ENCODE results near the gene LTF.
"Not testable (repeated sequence)": the region's sequence is repeated elsewhere in the genome, so short reads cannot be mapped to it uniquely, and the experiment has no call there.

Gene LTF

DNA sequence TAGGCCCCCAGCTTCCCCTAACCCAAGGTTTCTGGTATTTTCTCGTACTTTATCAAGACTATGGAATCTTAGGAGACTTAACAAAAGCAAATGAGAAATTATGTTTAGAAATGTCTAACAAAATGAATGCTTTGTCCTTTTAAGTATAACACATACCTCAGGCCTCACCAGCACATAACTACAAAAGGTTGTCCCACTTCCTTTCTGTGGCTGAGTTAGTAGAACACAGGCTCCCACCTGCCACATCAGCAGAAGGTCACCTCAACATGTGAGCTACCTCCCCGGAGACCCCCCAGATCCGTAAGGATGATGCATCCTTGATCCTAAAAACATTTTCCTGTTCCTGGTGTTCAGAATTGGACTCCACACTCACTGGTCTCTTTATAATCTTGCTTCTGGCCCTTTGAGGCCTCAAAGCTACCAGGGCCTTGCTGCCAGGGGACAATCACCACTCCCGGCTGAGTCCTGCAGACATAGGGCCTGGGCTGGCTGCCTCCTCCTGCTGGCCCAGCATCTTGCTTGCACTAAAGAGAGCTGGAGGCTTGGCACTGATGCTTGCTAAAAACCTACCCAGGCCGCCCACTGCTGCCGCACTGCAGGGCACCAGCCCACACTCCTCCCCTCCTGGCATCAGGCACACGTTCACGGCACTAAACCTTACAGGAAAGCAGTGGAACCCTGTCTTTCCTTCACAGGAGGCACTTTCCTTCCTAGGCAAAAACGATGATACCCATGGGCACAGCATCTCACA is 54.8 kb downstream of the LTF start:
- DNase-seq: no peak

DNA sequence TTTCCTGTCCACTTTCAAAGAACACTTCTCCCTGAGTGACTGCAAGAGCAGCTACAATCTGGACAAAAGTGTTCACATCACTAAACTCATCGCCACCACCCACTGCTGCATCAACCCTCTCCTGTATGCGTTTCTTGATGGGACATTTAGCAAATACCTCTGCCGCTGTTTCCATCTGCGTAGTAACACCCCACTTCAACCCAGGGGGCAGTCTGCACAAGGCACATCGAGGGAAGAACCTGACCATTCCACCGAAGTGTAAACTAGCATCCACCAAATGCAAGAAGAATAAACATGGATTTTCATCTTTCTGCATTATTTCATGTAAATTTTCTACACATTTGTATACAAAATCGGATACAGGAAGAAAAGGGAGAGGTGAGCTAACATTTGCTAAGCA is 55.9 kb downstream of the LTF start:
- no peak for DNase-seq

DNA sequence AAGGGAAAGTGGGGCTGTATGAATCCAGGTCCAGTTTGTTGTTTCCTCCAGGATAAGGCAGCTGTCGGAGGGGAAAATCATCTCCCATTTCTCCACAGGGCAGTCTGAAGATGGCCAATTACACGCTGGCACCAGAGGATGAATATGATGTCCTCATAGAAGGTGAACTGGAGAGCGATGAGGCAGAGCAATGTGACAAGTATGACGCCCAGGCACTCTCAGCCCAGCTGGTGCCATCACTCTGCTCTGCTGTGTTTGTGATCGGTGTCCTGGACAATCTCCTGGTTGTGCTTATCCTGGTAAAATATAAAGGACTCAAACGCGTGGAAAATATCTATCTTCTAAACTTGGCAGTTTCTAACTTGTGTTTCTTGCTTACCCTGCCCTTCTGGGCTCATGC is 56.7 kb downstream of the LTF start:
- no peak for DNase-seq

DNA sequence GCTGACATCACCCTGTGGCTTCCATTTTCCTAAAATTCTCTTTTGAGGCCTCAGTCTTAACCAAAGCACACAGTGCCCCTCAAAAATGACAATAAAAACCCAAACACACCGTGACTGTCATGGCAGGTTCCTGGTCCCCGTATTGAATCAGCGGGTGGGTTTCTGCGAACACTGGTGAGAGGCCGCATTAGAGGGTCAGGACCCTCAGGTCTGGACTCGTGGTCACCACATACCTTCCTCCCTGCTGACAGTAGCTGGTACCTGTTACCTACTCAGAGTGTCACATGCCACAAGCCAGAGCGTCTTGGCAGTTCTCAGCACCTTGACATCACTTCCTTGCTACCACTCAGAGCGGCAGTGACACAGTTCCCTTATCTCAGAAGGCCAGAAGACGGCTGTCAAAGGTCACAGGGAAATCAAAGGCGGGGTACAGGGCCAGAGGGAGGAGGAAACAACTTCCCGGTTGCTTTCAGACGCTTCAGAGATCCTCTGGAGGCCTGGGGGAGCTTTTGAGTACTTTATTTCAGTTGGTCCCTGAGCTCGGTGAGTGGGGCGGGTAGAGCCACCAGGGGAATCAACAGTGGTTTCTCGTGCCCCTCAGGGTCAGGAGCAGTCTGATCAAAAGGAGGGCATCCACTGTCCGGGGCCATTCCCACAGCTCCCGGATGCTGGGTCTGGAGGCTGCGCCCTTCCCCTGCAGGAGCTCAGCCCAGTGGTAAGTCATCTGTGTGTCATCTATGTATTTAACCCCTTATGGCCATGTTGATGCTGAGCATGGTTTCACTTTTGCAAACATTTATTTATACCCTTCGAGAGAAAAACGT is 57.7 kb downstream of the LTF start, which contains the start of the genes CCR5AS and CCRL2:
TSS of gene CCR5AS (minus strand) at position 279 of the 824 bp plus-strand sequence.
TSS of gene CCRL2 (plus strand) at position 472 of the 824 bp plus-strand sequence. CDS start 821 bp downstream, outside the sequence.
- DNase-seq: peak; percentile 14

DNA sequence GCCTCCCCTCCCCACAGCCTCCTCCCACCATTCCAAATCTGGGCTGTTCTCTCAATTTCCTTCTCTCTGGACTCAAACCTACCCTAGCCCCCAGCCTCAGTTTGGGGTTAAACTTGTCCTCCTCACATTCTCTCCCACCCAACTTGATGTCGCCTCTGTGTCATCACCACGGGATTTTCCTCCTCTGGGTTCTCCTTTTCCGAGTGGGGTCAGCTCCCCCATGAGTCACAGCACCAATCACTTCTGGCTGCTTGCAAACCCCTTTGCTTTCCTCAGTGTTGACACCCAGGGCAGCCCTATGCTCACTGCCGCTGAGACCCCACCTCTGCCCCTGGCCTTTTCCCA is 58.3 kb downstream of the LTF start:
- DNase-seq: no peak

DNA sequence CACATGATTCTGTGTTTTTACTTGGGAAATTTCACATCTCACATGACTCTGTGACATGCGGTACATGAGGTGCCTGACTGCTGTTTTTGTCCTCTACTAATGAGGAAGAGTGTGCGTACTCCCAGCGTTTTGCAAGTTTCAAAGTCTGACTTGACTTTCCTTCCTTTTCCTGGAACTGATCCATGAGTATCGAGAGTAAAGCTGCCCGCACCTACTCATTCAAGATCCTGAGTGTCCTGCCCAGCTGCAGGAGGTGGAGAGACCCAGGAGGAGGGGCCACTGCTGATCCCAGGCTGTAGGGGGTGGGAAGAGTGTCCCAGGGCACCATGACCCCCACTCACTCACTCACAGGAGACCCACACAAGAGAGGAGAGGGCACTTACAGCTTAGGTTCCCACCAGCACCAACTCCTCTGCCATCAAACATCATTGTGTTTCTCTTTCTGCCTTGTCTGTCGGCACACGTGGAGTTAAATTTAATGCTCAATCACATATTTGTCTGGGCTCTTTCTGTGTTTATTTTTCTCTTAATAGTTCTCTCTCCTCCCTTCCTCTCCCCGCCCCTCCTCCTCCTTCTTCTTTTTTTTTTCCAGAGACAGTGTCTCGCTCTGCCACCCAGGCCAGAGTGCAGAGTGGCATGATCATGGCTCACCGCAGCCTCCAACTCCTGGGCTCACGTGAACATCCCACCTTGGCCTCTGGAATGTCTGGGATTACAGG is 59.2 kb downstream of the LTF start:
- DNase-seq: no peak

DNA sequence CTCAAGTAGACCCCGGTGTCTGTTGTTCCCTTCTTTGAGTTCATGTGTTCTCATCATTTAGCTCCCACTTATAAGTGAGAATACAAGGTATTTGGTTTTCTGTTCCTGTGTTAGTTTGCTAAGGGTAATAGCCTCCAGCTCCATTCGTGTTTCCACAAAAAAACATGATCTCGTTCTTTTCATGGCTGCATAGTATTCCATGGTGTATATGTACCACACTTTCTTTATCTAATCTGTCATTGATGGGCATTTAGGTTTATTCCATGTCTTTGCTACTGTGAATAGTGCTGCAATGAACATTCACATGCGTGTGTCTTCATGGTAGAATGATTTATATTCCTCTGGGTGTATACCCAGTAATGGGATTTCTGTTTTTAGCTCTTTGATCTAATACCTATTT is 61.8 kb downstream of the LTF start:
- DNase-seq: not testable (repeated sequence)

DNA sequence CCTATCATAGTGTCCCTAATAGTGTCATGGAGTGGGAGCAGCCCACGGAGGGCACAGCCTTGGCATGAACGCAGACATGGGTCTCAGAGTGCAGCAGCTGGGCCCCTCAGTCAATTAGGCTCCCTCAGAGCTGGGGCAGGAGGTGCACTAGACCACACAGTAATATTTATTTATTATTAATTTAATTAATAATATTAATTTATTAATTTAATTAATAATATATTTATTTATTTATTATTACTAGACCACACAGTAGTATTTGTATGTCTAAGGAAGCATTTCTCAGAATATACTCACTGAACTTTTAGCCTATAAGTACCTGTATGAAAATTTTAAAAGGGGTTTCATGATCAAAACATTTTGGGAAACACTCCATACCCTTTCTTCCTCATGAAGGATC is 63.1 kb downstream of the LTF start:
- no peak for DNase-seq

DNA sequence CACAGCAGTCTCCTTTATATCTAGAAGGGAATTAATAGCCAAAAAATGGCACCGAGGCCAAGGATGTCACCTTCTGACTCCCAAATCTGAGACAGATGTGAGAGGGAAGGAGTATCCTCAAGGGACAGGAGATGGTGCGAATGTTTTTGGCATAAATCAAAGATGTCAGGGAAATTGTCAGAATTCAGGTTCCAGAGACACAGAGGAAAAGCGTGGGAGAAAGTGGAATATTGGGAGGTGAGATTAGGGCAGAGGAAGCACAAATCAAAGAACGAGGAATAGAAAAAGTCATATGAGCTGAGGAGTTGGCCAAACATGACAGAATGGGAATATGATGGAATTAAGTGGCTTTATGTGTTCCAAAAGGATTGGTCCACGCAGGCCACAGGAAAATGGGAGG is 63.9 kb downstream of the LTF start:
- DNase-seq: no peak

DNA sequence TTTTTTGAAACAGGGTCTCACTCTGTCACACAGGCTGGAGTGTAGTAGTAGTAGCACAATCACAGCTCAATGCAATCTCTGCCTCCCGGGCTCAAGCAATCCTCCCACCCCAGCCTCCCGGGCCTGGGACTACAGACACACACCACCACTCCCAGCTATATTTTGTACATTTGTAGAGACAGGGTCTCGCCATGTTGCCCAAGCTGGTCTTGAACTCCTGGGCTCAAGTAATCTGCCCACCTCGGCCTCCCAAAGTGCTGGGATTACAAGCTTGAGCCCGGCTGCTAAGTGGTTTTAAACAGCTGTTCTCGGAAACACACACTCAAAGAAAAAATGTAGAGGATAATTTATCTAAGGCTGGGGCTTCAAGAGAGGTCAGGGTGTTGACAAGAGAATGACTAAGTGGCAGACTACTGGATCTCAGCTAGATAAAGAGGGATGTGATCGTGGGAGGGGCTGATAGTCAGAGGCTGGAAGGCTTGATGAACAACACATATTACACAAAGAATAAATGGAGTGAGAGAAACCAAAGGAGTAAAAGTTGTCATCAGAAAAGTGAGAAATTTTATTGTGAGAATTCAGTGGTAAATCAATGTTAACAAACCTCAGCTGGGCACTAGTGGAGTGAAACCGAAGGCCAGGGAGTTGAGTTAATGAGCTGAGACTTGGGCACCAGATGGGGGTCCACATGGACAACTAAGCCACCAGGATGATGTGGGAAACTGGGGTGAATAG is 64.5 kb downstream of the LTF start:
- DNase-seq: peak; percentile 68

DNA sequence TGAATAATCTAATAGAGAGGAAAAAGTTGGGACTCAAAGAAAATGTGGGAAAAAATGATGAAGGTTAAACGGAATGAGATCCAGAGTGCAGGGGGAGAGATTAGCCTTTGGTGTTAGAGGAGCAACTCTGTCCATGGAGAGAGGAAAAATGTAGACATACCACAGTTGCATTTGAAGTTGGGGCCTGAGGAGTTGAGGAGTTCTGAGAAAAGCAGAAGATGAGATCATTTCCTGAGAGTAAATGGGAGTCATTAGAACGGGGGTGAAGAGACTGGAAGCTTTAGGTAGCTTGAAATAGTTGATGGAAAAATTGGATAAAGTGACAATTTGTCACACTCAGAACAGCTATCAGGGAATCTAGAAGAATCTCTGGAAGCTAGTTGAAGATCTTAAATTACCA is 65.1 kb downstream of the LTF start:
- DNase-seq: no peak

DNA sequence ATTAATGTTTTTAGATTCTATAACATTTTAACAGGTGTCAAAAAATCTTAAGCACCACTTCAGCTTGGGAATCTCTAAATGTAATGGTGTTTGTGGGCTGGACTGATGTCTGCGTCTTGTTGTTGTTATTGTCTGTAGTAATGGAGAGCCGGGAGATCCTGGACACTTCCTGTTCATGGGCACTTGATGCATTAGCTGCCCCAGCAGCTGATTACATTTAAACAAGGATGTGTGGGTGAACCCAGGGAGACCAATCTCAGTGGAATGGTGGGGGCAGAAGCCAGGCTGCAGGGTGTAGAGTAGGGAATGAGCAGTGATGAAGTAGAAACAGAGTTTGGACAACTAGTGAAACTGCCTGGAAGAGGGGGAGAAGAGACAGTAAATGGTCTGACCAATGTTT is 65.6 kb downstream of the LTF start:
- DNase-seq: no peak

DNA sequence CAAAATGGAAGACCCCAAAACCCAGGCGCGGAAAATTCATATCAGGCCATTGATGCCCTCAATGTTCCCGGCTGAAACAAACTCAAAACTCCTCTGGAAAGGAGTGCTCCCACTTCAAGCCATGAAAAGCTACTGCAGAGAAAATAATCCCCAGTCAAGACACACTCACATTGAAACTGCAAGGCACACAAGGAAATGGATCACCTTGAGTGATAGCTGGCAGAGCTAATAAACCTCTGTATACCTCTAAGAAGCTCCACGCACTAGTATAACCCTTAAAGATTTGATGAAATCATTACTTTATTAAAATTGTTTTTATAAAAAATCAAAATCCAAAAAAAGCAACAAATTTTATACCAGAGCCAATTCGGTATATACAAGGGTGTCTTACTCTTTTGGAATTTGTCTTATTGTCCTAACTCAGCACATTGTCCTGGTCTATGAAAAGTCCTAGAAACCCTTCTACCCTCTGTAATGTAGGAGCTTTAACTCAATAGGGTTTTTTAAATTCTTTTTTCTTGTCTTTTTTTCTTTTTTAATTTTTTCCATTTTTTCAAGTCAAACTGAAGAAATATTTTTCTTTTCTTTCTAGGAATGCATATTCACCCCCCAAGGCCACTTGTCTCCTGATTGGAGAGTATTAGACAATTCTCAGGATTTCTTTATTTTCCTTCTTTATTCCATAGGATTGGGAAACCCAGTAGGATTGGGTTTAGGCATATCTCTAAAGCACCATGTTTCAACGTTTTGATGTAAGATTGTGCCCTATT is 66.3 kb downstream of the LTF start:
- no peak for DNase-seq

DNA sequence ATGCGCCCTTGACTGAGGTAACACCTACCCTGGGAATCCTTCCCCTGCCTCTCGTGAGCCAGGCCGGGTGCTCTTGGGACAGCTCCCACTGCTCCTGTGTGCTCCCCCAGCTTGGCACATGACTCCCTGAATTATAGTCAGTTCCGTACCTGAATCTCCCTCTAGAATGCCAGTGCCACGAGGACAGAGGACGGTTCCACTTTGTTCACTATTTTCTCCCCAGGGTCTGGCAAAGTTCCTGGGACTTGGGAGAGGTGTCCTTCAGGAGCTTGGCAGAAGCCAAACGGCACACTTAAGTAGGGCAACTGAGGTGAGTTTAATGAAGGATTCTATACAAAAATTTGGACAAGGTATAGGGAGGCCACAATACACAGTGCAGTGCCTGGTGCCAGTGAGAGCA is 67.6 kb downstream of the LTF start:
- DNase-seq: no peak

DNA sequence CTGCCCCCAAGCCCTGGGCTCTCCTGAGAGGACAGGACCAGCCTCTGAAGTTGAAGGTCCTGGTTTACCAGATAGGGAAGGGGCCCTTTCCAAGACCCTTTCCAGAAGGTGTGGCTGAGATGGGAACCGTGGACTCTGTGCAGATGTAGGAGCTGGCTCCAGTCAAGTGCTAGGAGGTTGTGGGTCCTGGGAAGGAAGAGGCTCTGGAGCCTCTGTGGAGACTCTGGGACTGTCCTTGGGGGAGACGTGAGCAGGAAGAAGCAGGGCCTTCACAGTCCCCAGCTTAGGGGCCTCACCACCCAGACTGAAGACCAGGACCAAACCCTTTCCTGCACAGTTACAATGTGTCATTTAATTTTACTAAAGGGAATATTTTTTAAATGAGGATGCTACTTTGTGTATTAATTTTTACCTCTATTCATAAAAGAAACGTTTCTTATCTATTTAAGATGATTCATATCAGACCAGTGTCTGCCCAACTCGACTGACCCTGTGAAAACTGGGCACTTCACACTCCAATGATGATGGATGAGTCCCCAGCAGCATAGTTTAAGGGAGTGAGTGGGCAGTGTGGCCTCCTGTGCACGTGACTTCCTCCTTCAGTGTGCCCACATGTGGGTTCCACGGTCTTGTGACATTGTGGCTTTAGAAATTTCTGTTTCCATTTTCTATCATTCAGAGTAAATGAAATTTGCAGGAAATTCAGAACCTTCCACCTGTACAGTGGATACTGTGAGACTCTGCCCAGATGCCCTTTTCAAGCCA is 68.8 kb downstream of the LTF start:
- DNase-seq: no peak

DNA sequence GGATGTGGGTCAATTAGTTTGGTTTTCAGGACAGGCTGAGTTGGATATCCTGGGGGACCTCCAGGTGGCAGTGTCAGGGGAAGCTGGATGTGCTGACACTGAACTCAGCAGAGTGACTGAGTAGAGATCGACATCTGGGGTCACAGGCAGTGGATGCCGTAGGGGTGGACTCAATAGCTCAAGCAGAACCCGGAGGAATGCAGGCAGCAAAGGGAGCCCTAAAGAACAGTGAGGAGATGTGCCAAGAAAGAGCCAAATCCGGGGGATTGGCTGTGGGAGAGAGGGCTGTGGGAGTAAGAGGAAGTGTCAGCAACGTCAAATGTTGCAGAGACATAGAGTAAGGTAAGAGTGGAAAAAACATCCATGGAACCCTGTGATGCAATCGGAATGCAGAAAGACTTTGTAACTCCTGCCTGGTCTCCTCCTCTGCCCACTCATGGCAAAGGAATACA is 69.5 kb downstream of the LTF start:
- no peak for DNase-seq

DNA sequence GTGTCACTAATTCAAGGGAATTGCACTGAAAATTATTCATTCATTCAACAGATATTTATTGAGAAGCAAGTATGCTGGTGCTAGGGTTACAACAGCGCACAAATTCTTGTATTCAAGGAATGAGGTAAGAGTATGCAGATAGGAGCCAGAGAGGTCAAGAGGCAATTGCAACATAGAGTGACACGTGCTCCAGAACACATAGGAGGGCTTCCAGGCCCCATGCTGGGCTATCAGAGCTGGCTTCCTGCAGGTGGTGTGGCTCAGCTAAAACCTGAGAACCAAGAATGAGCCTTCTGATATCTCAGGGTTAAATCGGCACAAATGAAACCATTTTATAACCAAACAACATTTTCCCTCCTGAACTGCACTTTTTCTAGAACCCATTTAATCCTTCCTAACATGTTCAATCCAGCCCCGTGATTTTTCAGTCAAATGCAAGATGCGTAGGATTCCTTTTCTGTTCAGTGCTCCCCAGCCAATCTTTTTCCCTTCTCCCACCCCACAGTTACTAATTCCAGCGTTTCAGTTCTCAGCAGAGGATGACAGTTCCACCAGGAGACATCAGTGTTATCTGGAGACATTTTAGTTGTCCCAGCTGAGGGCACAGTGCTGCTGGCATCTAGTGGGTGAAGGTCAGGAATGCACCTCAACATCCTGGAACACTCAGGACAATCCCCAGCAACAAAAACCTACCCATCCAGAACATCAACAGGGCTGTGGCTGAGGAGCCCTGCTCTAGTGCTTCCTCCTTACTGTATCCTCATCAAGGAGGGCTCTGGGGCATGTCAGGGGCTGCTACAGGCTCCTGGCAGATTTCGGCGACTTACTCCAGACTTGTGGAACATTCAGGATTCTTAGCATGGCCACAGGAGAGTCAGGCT is 70.9 kb downstream of the LTF start:
- no peak for DNase-seq

DNA sequence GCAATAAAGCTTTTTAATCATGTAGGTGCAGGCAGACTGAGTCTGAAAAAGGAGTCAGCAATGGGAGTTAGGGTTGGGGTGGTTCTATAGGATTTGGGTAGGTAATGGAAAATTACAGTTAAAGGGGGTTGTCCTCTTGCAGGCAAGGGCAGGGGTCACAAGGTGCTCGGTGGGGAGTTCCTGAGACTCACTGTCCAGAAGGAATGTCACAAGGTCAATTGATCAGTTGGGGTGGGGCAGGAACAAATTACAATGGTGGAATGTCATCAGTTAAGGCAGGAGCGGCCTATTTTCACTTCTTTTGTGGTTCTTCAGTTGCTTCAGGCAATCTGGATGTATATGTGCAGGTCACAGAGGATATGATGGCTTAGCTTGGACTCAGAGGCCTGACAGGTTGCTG is 71.7 kb downstream of the LTF start:
- DNase-seq: no peak

DNA sequence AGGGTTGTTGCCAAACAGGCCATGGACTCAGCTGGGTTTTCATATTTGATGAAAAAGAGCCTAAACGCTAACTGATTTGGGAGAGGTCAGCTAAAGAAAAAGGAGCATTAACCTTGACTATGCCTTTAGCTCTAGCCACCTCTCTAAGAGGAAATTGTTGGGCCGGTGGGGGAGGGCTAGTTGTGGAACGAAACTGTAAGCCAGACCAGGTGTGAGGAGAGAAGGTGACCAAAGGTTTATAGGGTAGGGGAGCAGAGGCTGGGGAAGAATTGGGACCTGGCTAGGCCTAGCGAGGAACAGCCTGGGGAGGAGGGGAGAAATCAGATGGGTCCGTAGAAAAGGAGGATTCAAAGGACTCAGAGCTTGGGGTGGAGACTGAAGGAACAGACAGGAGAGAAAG is 73.2 kb downstream of the LTF start:
- DNase-seq: not testable (repeated sequence)

DNA sequence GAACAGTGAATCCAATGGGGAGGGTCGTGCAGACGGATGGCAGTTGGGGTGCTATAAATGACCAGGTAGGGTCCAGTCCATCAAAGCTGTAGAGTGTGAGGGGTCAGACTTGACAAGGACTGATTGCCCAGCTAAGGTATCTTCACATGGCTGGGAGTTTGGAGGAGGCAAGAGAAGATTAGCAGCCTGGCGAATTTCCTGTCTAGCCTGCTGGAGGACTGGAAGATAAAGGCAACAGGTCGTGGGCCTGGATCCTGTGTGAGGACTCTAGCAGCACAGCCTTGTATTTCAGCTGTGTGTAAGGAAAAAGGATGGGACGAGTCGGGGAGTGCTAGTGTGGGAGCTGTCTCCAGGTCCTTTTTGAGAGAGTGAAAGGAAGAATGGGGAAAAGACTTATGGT is 75.4 kb downstream of the LTF start:
- no peak for DNase-seq
